Glutamatergic neuron (in vitro differentiated cells): ENCODE data around the gene BSDC1. TPM values are rescaled to one million over a fixed set of nuclear protein-coding genes. Genes with fewer than 3 reads are reported as not detected.

Experiments used
- DNase-seq: peaks from one replicate; pipeline ENCODE4 v3.0.0; 2022
- H3K27ac Mint-ChIP-seq: one replicate; pipeline ENCODE4 v1.8.0; 2020; ENCODE audit warnings: mild to moderate bottlenecking, mixed read lengths, inconsistent platforms; ENCODE audit not compliant: unreplicated experiment
- H3K27me3 Mint-ChIP-seq: one replicate; pipeline ENCODE4 v1.8.0; 2020; ENCODE audit warnings: mild to moderate bottlenecking, moderate library complexity, mixed read lengths, inconsistent platforms; ENCODE audit not compliant: unreplicated experiment
- H3K36me3 Mint-ChIP-seq: one replicate; pipeline ENCODE4 v1.8.0; 2020; ENCODE audit warnings: mild to moderate bottlenecking, mixed read lengths, inconsistent platforms; ENCODE audit not compliant: unreplicated experiment
- H3K4me1 Mint-ChIP-seq: one replicate; pipeline ENCODE4 v1.8.0; 2020; ENCODE audit warnings: mild to moderate bottlenecking, low read depth, mixed read lengths, inconsistent platforms; ENCODE audit not compliant: unreplicated experiment
- H3K4me3 Mint-ChIP-seq: one replicate; pipeline ENCODE4 v1.8.0; 2020; ENCODE audit warnings: mild to moderate bottlenecking, mixed read lengths, inconsistent platforms; ENCODE audit not compliant: unreplicated experiment
- H3K9me3 Mint-ChIP-seq: one replicate; pipeline ENCODE4 v1.8.0; 2020; ENCODE audit warnings: mild to moderate bottlenecking, moderate library complexity, mixed read lengths, inconsistent platforms; ENCODE audit not compliant: unreplicated experiment
- CTCF ChIP-seq: fragments of 200-600 bp; sonication (generic); IDR thresholded peaks from one replicate; pipeline ENCODE4 v1.5.0; 2021; ENCODE audit not compliant: partially characterized antibody, unreplicated experiment
- total RNA-seq: library from RNA; stranded (reverse); fragmentation: NEBNext Ultra II Directional; extraction: Animal tissue kit (Norgen Biotek cat#: 25700); gene quantifications from one replicate; pipeline ENCODE4 v1.2.1, GENCODE V29; 2021; ENCODE audit not compliant: unreplicated experiment

The BSDC1 gene
- total RNA-seq, 1 donor from 2014 or later: 161 TPM

- H3K4me1 Mint-ChIP-seq: peaks cover 36% of the 10 kb centered on the region
- H3K27me3 Mint-ChIP-seq: peaks cover 23% of the 10 kb centered on the region
- peak overlapping the region; percentile 86 for H3K4me3 Mint-ChIP-seq
- peak; percentile 90 for DNase-seq
- peaks cover 12% of the 10 kb centered on the region for H3K9me3 Mint-ChIP-seq
- peaks cover 4% of the 10 kb centered on the region for H3K36me3 Mint-ChIP-seq
- TF ChIP-seq CTCF: peak; percentile 89
- peak overlapping the region; percentile 90 for H3K27ac Mint-ChIP-seq
Measured at GRCh38 chr1:32350785-32351398, 43.3 kb downstream of the BSDC1 start.

GRCh38 chr1:32349211-32349708, 45.0 kb downstream of the BSDC1 start:
- Mint-ChIP-seq H3K27me3 (peaks cover 17% of the 10 kb centered on the region), H3K4me1 (peaks cover 26% of the 10 kb centered on the region), H3K9me3 (peaks cover 14% of the 10 kb centered on the region), H3K27ac (peak overlapping the region; percentile 62), H3K4me3 (no peak overlapping the region), H3K36me3 (peaks cover 4% of the 10 kb centered on the region)
- no peak for DNase-seq
- no peak for TF ChIP-seq CTCF

GRCh38 chr1:32346532-32347157, 47.6 kb downstream of the BSDC1 start:
- Mint-ChIP-seq H3K27ac (no peak overlapping the region), H3K9me3 (peaks cover 8% of the 10 kb centered on the region), H3K36me3 (peaks cover 4% of the 10 kb centered on the region), H3K27me3 (peaks cover 14% of the 10 kb centered on the region), H3K4me3 (peak overlapping the region; percentile 67), H3K4me1 (peaks cover 9% of the 10 kb centered on the region)
- no peak for DNase-seq
- no peak for TF ChIP-seq CTCF

GRCh38 chr1:32345289-32345827, 48.9 kb downstream of the BSDC1 start:
- Mint-ChIP-seq H3K4me1 (peaks cover 9% of the 10 kb centered on the region), H3K27ac (no peak overlapping the region), H3K36me3 (peaks cover 4% of the 10 kb centered on the region), H3K4me3 (no peak overlapping the region), H3K27me3 (peaks cover 12% of the 10 kb centered on the region), H3K9me3 (peaks cover 8% of the 10 kb centered on the region)
- TF ChIP-seq CTCF: no peak
- DNase-seq: no peak

GRCh38 chr1:32342704-32343103, 51.5 kb downstream of the BSDC1 start:
- no peak overlapping the region for H3K27ac Mint-ChIP-seq

More at GRCh38 chr1:32342704-32343103, 51.5 kb downstream of the BSDC1 start:
- H3K9me3 Mint-ChIP-seq: peaks cover 16% of the 10 kb centered on the region
- no peak overlapping the region for H3K4me3 Mint-ChIP-seq
- H3K4me1 Mint-ChIP-seq: peaks cover 18% of the 10 kb centered on the region
- TF ChIP-seq CTCF: no peak
- peaks cover 8% of the 10 kb centered on the region for H3K27me3 Mint-ChIP-seq
- peaks cover 4% of the 10 kb centered on the region for H3K36me3 Mint-ChIP-seq
- no peak for DNase-seq
